ENCODE measurements around the gene SECISBP2L.

GRCh38 chr15:49032601-49033145 lies 13.6 kb downstream of the SECISBP2L start:
- TF ChIP-seq POLR2A (IDR thresholded peaks at IDR 0.05; ENCODE audit: low read depth, low read length) (no peak), CTCF (conservative IDR thresholded peaks at IDR 0.05; ENCODE audit: low read depth, low read length) (no peak), BHLHE40 (IDR thresholded peaks at IDR 0.05; ENCODE audit: low read depth, low read length) (no peak), SMC3 (IDR thresholded peaks at IDR 0.05; ENCODE audit: low read depth, low read length) (no peak), FOS (IDR thresholded peaks at IDR 0.05; ENCODE audit: low read depth, low read length) (no peak)
